Tibial artery (tissue), 4 donors: ENCODE measurements around the gene HEBP1.

Experiments
- DNase-seq, 2 donors: peaks; one replicate each; pipeline ENCODE4 v3.0.0-alpha.2; 2019
- H3K27ac ChIP-seq, 2 donors: fragments of 200-600 bp; sonication (generic) in 1 of 2; 1 replicate in 1 of 2; 2 replicates in 1 of 2; pipeline ENCODE4 v1.5.1; 2018 to 2019; ENCODE audit warnings: mild to moderate bottlenecking in 1 of 2
- H3K27me3 ChIP-seq, 2 donors: fragments of 200-600 bp; sonication (generic) in 1 of 2; one replicate each; pipeline versions ENCODE4 v1.5.1 to v1.6.0; 2016 to 2019
- H3K36me3 ChIP-seq, 3 donors: fragments of 200-600 bp; sonication (generic) in 2 of 3; one replicate each; pipeline ENCODE4 v1.5.1; 2016 to 2019; ENCODE audit warnings: mild to moderate bottlenecking in 2 of 3
- H3K4me1 ChIP-seq, 4 donors: fragments of 200-600 bp; sonication (generic) in 2 of 4; 1 replicate in 3 of 4; 2 replicates in 1 of 4; pipeline ENCODE4 v1.5.1; 2016 to 2019
- H3K4me3 ChIP-seq, 2 donors: fragments of 200-600 bp; sonication (generic) in 1 of 2; 1 replicate in 1 of 2; 2 replicates in 1 of 2; pipeline ENCODE4 v1.5.1; 2018 to 2019; ENCODE audit warnings: mild to moderate bottlenecking in 2 of 2
- H3K9me3 ChIP-seq, 3 donors: fragments of 200-600 bp; sonication (generic) in 1 of 3; one replicate each; pipeline ENCODE4 v1.5.1; 2016 to 2019
- intact Hi-C: fragments of 100-400 bp; cut with DNase I; formaldehyde crosslinking; loops from one replicate; pipeline ENCODE4 v1.15.0; 2023; ENCODE audit warnings: low total_unique reads
- TF ChIP-seq, protein P1 (sequence below), 2 experiments: fragments of 200-600 bp in 1 of 2; fragments of 450-650 bp in 1 of 2; IDR thresholded peaks; one replicate each; pipeline ENCODE4 v1.5.1; 2017 to 2019; ENCODE audit warnings: antibody characterized with exemption in 2 of 2, mild to moderate bottlenecking in 1 of 2, moderate library complexity in 1 of 2

HEBP1 gene

DNA sequence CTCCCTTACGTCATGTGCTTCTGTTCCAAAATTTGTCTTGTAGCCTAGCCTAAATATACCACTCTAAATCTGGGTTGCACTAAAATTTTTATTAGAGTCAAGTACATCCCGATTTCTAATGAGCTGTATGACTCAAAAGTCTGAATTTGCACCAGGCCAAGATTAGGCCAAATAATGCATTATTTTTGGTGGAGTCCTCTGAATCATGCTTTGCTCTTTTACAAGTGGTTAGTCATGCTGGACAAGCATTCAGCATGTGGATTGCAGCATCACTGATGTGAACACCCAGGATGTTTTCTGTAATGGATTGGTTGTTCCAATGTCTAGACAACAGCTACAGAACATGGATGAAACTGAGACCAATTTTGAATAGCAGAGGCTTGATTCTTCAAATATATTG, 23.7 kb downstream of the HEBP1 start:
- Histone ChIP-seq H3K9me3 (peaks cover 0 to 4% (median 0%) of the 10 kb centered on the region in 3 donors), H3K27me3 (no peaks in the 10 kb centered on the region), H3K27ac (peak overlapping the region; percentile 72 to 76), H3K4me3 (no peak overlapping the region), H3K4me1 (peaks cover 0 to 38% (median 19%) of the 10 kb centered on the region in 4 donors), H3K36me3 (peaks cover 30 to 48% (median 37%) of the 10 kb centered on the region in 3 donors)
- DNase-seq: peak in 1 of 2 donors; percentile 63
- TF ChIP-seq, protein P1, sequence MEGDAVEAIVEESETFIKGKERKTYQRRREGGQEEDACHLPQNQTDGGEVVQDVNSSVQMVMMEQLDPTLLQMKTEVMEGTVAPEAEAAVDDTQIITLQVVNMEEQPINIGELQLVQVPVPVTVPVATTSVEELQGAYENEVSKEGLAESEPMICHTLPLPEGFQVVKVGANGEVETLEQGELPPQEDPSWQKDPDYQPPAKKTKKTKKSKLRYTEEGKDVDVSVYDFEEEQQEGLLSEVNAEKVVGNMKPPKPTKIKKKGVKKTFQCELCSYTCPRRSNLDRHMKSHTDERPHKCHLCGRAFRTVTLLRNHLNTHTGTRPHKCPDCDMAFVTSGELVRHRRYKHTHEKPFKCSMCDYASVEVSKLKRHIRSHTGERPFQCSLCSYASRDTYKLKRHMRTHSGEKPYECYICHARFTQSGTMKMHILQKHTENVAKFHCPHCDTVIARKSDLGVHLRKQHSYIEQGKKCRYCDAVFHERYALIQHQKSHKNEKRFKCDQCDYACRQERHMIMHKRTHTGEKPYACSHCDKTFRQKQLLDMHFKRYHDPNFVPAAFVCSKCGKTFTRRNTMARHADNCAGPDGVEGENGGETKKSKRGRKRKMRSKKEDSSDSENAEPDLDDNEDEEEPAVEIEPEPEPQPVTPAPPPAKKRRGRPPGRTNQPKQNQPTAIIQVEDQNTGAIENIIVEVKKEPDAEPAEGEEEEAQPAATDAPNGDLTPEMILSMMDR (IDR thresholded peaks at IDR 0.05): no peak
- intact Hi-C loops: no loop called here

DNA sequence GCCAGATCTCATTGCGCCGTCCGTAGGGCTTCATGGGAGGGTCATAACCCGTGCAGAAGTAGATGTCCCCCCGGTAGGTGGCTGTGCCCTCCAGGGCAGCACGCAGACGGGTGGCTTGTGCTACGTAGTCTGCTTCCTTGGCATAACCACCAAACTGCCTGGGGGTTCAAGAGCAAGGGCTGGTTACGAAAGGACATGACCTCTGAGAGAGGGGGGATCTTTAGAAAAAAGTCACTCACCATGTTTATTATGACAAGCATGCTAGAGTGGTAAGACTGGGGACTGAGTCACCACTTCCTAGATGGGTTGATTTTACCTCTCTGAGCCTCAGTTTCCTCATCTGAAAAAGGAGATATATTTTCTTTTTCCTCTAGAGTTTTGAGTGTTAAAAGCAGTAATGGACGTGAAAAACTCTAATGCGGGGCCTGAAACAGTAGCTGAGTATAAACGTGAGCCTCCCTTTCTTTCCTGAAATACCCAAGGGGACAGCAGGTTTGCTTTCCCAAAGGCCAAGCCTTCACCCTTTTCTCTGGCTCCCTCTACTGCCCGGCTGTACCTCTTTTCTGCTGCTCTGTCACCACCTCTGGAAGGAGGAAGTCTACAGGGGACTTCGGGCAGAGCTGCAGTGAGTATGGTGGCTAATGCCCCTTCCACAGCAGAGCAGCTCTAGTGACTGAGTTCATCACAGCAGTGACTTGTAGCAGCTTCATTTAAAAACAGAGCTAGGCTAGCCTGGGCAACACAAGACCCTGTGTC, 24.6 kb downstream of the HEBP1 start:
- DNase-seq: peak; percentile 33 to 69
- TF ChIP-seq, protein P1 (IDR thresholded peaks at IDR 0.05): peak; percentile 31 to 35
- Histone ChIP-seq H3K27me3 (no peaks in the 10 kb centered on the region), H3K4me3 (no peak overlapping the region), H3K36me3 (peaks cover 35 to 41% (median 39%) of the 10 kb centered on the region in 3 donors), H3K27ac (peak overlapping the region; percentile 72 to 76), H3K9me3 (peaks cover 0 to 4% (median 0%) of the 10 kb centered on the region in 3 donors), H3K4me1 (peaks cover 0 to 36% (median 18%) of the 10 kb centered on the region in 4 donors)
- intact Hi-C loops: no loop called here

DNA sequence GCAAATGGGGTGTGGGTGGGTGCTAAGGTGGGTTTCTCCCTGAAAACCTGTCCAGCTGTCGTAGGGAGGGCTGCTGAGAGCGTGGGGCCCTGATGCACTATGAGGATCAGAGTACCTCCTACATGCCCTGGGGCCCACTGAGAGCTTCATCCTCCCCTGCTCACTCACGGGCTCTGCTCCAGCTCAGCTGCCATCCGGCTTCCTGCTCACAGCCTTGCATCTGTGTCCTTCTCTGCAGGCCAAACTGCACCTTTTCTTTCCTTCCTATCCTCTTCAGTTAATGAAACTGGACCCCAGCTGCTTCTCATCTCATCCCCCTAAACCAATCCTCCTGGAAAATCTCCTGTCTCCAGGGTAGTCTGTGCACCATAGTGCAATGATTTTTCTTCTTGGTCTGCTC, 25.9 kb downstream of the HEBP1 start:
- TF ChIP-seq, protein P1 (IDR thresholded peaks at IDR 0.05): no peak
- no peak for DNase-seq
- peak overlapping the region in 1 of 2 donors; percentile 23 for H3K27ac ChIP-seq
- H3K36me3 ChIP-seq: peaks cover 38 to 49% (median 40%) of the 10 kb centered on the region in 3 donors
- no peaks in the 10 kb centered on the region for H3K27me3 ChIP-seq
- peaks cover 0 to 4% (median 0%) of the 10 kb centered on the region in 3 donors for H3K9me3 ChIP-seq
- peaks cover 0 to 23% (median 11%) of the 10 kb centered on the region in 4 donors for H3K4me1 ChIP-seq
- intact Hi-C loops: no loop called here
- no peak overlapping the region for H3K4me3 ChIP-seq

DNA sequence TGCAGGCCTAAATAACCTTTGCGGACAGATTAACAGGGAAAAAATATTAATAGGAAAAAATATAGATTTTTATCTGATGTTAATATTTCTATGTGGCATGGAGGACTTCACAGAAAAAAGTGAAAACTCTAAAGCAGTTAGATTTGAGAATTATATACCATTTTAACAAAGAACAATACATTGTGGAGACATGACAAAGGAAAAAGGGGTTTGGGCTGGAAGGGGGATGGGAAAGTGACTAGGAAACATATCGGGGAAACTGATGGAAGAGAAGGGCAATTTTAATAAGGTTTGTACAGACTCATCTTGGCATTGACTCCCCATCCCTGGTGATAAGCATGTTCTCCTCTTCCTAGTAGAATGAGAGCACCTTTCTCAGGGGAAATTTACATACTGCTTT, 27.0 kb downstream of the HEBP1 start:
- peaks cover 0 to 23% (median 11%) of the 10 kb centered on the region in 4 donors for H3K4me1 ChIP-seq
- H3K27ac ChIP-seq: no peak overlapping the region
- intact Hi-C loops: no loop called here
- H3K27me3 ChIP-seq: no peaks in the 10 kb centered on the region
- H3K9me3 ChIP-seq: peaks cover 0 to 4% (median 0%) of the 10 kb centered on the region in 3 donors
- H3K4me3 ChIP-seq: no peak overlapping the region
- DNase-seq: no peak
- TF ChIP-seq, protein P1 (IDR thresholded peaks at IDR 0.05): no peak
- H3K36me3 ChIP-seq: peaks cover 38 to 51% (median 49%) of the 10 kb centered on the region in 3 donors

DNA sequence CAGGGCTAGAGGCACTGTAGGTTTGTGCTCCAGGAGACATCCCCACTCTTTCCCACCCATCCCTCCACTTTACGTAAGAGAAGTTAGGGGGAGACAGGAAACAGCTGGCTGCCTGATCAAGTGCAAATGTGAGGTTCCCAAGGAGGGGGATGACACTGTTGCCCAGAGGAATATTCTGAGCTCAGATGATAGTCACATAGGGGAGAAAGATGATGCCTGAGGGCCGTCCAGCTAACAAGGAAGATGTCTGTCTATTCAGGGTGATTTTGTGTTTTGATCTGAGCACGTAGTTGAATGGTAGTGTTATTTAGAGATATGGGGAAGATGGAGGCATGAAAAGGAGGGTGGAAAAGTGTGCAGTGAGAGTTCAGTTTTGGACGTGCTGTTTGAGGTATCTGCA, 34.2 kb downstream of the HEBP1 start:
- TF ChIP-seq, protein P1 (IDR thresholded peaks at IDR 0.05): no peak
- Histone ChIP-seq H3K36me3 (peaks cover 7 to 20% (median 17%) of the 10 kb centered on the region in 3 donors), H3K4me3 (no peak overlapping the region), H3K27ac (no peak overlapping the region), H3K27me3 (no peaks in the 10 kb centered on the region), H3K4me1 (no peaks in the 10 kb centered on the region), H3K9me3 (no peaks in the 10 kb centered on the region)
- intact Hi-C loops: no loop called here
- no peak for DNase-seq
